ENCODE data around the gene APIP. TPM values are rescaled to one million over a fixed set of nuclear protein-coding genes. Genes with fewer than 3 reads are reported as not detected.
A peak's percentile ranks its signal among the peaks of the same experiment; 100 is the strongest.

Gene APIP
- polyA plus RNA-seq, 1 experiment: 10.0 TPM

GRCh38 chr11:34926831-34927132 lies 10.6 kb upstream of the APIP start:
- H3K4me3 ChIP-seq (ENCODE audit: low read depth, low read length): no peak overlapping the region
- H3K36me3 ChIP-seq (ENCODE audit: control insufficient read depth, insufficient read depth, low read length): no peaks in the 10 kb centered on the region
- ChIA-PET POLR2A (interaction anchor here (0.6 kb wide), 3 partner anchors 274 to 1049 kb away, joined by 3 to 10 read pairs (median 3); no protein-coding TSS in a partner anchor), CTCF (interaction anchor here (0.6 to 6.1 kb wide), 26 partner anchors 9 to 1205 kb away, joined by 3 to 57 read pairs (median 3); partner anchors contain the start of gene PDHX)
- H3K27me3 ChIP-seq (ENCODE audit: control insufficient read depth, insufficient read depth, low read length): no peaks in the 10 kb centered on the region
- no peak for TF ChIP-seq CTCF (IDR thresholded peaks at IDR 0.05; ENCODE audit: insufficient read depth, low read depth, low read length)
- DNase-seq (ENCODE audit: low read depth): no peak

GRCh38 chr11:34926101-34926830 lies 10.1 kb upstream of the APIP start:
- Histone ChIP-seq H3K36me3 (ENCODE audit: control insufficient read depth, insufficient read depth, low read length) (no peaks in the 10 kb centered on the region), H3K4me3 (ENCODE audit: low read depth, low read length) (no peak overlapping the region), H3K27me3 (ENCODE audit: control insufficient read depth, insufficient read depth, low read length) (no peaks in the 10 kb centered on the region)
- DNase-seq (ENCODE audit: low read depth): no peak
- CTCF ChIA-PET: interaction anchor here (0.6 to 6.1 kb wide), 25 partner anchors 9 to 1205 kb away, joined by 3 to 57 read pairs (median 3); partner anchors contain the start of gene PDHX
- POLR2A ChIA-PET: interaction anchor here (0.6 kb wide), 2 partner anchors 411 to 1049 kb away, joined by 3 to 10 read pairs; no protein-coding TSS in a partner anchor
- TF ChIP-seq CTCF (IDR thresholded peaks at IDR 0.05; ENCODE audit: insufficient read depth, low read depth, low read length): peak; percentile 64

GRCh38 chr11:34924714-34925113 lies 8.5 kb upstream of the APIP start:
- CTCF ChIA-PET: interaction anchor here (0.8 to 6.1 kb wide), 5 partner anchors 47 to 560 kb away, joined by 3 to 57 read pairs (median 3); no protein-coding TSS in a partner anchor
- H3K36me3 ChIP-seq (ENCODE audit: control insufficient read depth, insufficient read depth, low read length): no peaks in the 10 kb centered on the region
- H3K4me3 ChIP-seq (ENCODE audit: low read depth, low read length): no peak overlapping the region
- no peak for DNase-seq (ENCODE audit: low read depth)
- no peak for TF ChIP-seq CTCF (IDR thresholded peaks at IDR 0.05; ENCODE audit: insufficient read depth, low read depth, low read length)
- no peaks in the 10 kb centered on the region for H3K27me3 ChIP-seq (ENCODE audit: control insufficient read depth, insufficient read depth, low read length)
- POLR2A ChIA-PET: no interaction called here

GRCh38 chr11:34921156-34921555 lies 5.0 kb upstream of the APIP start:
- no peak for TF ChIP-seq CTCF (IDR thresholded peaks at IDR 0.05; ENCODE audit: insufficient read depth, low read depth, low read length)
- Histone ChIP-seq H3K27me3 (ENCODE audit: control insufficient read depth, insufficient read depth, low read length) (no peaks in the 10 kb centered on the region), H3K4me3 (ENCODE audit: low read depth, low read length) (no peak overlapping the region), H3K36me3 (ENCODE audit: control insufficient read depth, insufficient read depth, low read length) (no peaks in the 10 kb centered on the region)
- POLR2A ChIA-PET: no interaction called here
- CTCF ChIA-PET: no interaction called here
- DNase-seq (ENCODE audit: low read depth): no peak

DNA sequence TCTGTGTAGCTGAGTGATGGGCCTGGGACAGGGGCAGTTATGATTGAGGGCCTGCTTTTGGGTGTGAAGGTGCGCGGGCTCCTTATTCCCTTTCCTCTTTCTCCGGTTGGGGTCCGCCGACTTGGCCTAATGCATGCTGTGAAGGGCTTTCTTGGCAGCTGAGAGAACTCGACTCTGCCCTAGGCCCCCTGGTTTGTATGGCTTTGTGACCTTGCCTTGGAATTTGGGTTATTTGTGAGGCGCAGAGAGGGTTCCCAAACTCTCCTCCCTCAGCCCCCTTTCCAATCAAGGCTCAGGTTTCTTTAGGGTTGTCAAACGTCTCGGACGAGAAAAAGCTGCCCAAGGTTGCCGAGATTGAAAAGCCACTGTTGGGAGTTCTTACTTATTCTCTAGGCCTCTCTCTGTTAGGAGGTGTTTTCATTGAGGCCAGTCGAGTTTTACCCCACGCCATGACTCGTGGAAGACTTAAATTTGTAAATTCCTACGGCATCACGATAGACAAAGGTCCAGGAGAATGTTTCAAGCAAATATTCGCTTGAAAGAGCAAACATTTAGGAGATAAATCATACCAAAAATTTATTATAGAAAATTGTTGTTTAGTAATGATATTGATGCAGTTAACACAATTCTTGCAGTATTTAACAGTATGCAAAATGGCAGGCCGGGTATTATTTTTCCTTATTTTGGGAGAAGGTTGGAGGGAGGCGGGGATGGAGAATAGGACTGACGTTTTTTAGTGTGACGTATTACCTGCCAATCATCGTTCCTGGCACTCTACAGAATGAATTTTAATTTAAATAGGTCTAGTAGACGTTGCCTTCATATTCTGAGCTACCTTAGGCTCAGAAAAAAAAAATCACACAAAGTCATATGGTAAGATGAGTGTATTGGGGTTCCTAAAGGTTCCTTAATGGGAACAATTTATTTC lies 928 bp upstream of the APIP start:
- ChIA-PET POLR2A (no interaction called here), CTCF (interaction anchor here (1.2 to 1.9 kb wide), 3 partner anchors 10 to 476 kb away, joined by 3 to 7 read pairs (median 3); no protein-coding TSS in a partner anchor)
- Histone ChIP-seq H3K36me3 (ENCODE audit: control insufficient read depth, insufficient read depth, low read length) (no peaks in the 10 kb centered on the region), H3K27me3 (ENCODE audit: control insufficient read depth, insufficient read depth, low read length) (no peaks in the 10 kb centered on the region), H3K4me3 (ENCODE audit: low read depth, low read length) (peak overlapping the region; percentile 91)
- no peak for DNase-seq (ENCODE audit: low read depth)
- TF ChIP-seq CTCF (IDR thresholded peaks at IDR 0.05; ENCODE audit: insufficient read depth, low read depth, low read length): no peak
